DOHH2 (cell line): ENCODE data around the gene KIAA1671.

Experiments used
- H3F3A ChIP-seq: fragments of 200-600 bp; sonication (generic), shearing (Covaris generic); 2 replicates; pipeline ENCODE4 v1.6.0; 2016; ENCODE audit warnings: antibody characterized with exemption, mild to moderate bottlenecking; ENCODE audit not compliant: control insufficient read depth, insufficient read depth
- H3K27ac ChIP-seq: fragments of 200-600 bp; sonication (generic); 2 replicates; pipeline ENCODE4 v1.5.1; 2014; ENCODE audit warnings: low read depth, mild to moderate bottlenecking, low read length, moderate library complexity
- H3K27me3 ChIP-seq: fragments of 200-600 bp; sonication (generic); 2 replicates; pipeline ENCODE4 v1.6.1; 2014; ENCODE audit warnings: mild to moderate bottlenecking, low read length, mixed read lengths; ENCODE audit not compliant: control insufficient read depth
- H3K36me3 ChIP-seq: fragments of 200-600 bp; sonication (generic); 2 replicates; pipeline ENCODE4 v1.6.1; 2014; ENCODE audit warnings: mild to moderate bottlenecking, low read length, moderate library complexity, mixed read lengths; ENCODE audit not compliant: control insufficient read depth
- H3K4me1 ChIP-seq: fragments of 200-600 bp; sonication (generic); 2 replicates; pipeline ENCODE4 v1.6.1; 2014; ENCODE audit warnings: mild to moderate bottlenecking, low read length, mixed read lengths; ENCODE audit not compliant: control insufficient read depth
- H3K4me2 ChIP-seq: fragments of 200-600 bp; sonication (generic); 2 replicates; pipeline ENCODE4 v1.6.0; 2014; ENCODE audit warnings: mild to moderate bottlenecking, low read length, moderate library complexity
- H3K4me3 ChIP-seq: fragments of 200-600 bp; sonication (generic); 2 replicates; pipeline ENCODE4 v1.5.1; 2014; ENCODE audit warnings: mild to moderate bottlenecking, low read length, mixed read lengths
- H3K79me2 ChIP-seq: fragments of 200-600 bp; sonication (generic); 2 replicates; pipeline ENCODE4 v1.6.1; 2014; ENCODE audit warnings: mild to moderate bottlenecking, low read length, mixed read lengths; ENCODE audit not compliant: control insufficient read depth
- H3K9me2 ChIP-seq: fragments of 200-600 bp; sonication (generic); replicated peaks from 2 replicates; pipeline ENCODE4 v1.6.1; 2014; ENCODE audit warnings: mild to moderate bottlenecking, low read length, mixed read lengths; ENCODE audit not compliant: control insufficient read depth
- H3K9me3 ChIP-seq: fragments of 200-600 bp; sonication (generic); 2 replicates; pipeline ENCODE4 v1.6.1; 2014; ENCODE audit warnings: antibody characterized with exemption, low read length, mixed read lengths; ENCODE audit not compliant: control insufficient read depth, insufficient read depth
- H4K20me1 ChIP-seq: fragments of 200-600 bp; sonication (generic); 2 replicates; pipeline ENCODE4 v1.6.0; 2014; ENCODE audit warnings: low read depth, mild to moderate bottlenecking, antibody characterized with exemption, low read length, moderate library complexity; ENCODE audit not compliant: control insufficient read depth, insufficient read depth
- CTCF ChIP-seq: fragments of 200-600 bp; sonication (generic); IDR thresholded peaks from one replicate; pipeline ENCODE4 v1.5.1; 2014; ENCODE audit warnings: antibody characterized with exemption, mild to moderate bottlenecking, low read depth, low read length; ENCODE audit not compliant: poor library complexity, severe bottlenecking
- EZH2phosphoT487 ChIP-seq: fragments of 200-600 bp; sonication (generic); IDR thresholded peaks from 2 replicates; pipeline ENCODE4 v1.6.1; 2017; ENCODE audit warnings: borderline replicate concordance, mild to moderate bottlenecking, antibody characterized with exemption, low read length, moderate library complexity, mixed read lengths

Gene KIAA1671

GRCh38 chr22:25154667-25154999 is 202.1 kb downstream of the KIAA1671 start:
- no peak for TF ChIP-seq CTCF
- TF ChIP-seq EZH2phosphoT487, result no peak
- Histone ChIP-seq H3K4me3 (no peak overlapping the region), H3K9me3 (no peaks in the 10 kb centered on the region), H3K4me1 (no peaks in the 10 kb centered on the region), H3K79me2 (no peaks in the 10 kb centered on the region), H3K4me2 (no peak overlapping the region), H3F3A (no peaks in the 10 kb centered on the region), H3K9me2 (no peaks in the 10 kb centered on the region), H3K36me3 (no peaks in the 10 kb centered on the region), H3K27ac (no peak overlapping the region), H3K27me3 (no peaks in the 10 kb centered on the region), H4K20me1 (no peaks in the 10 kb centered on the region)

- Histone ChIP-seq H3K27ac (no peak overlapping the region), H3K27me3 (no peaks in the 10 kb centered on the region), H3K4me1 (no peaks in the 10 kb centered on the region), H4K20me1 (no peaks in the 10 kb centered on the region), H3K79me2 (no peaks in the 10 kb centered on the region), H3K4me2 (no peak overlapping the region), H3K36me3 (no peaks in the 10 kb centered on the region), H3K9me3 (no peaks in the 10 kb centered on the region), H3F3A (no peaks in the 10 kb centered on the region), H3K9me2 (no peaks in the 10 kb centered on the region), H3K4me3 (no peak overlapping the region)
- TF ChIP-seq EZH2phosphoT487 (no peak), CTCF (no peak)
These were observed 204.2 kb downstream of the KIAA1671 start for GRCh38 chr22:25156736-25157135.

- no peak for TF ChIP-seq CTCF
- TF ChIP-seq EZH2phosphoT487, result no peak
- Histone ChIP-seq H3K4me2 (no peak overlapping the region), H3K79me2 (no peaks in the 10 kb centered on the region), H3K4me1 (no peaks in the 10 kb centered on the region), H3K9me2 (no peaks in the 10 kb centered on the region), H3K4me3 (no peak overlapping the region), H3K9me3 (no peaks in the 10 kb centered on the region), H3K36me3 (no peaks in the 10 kb centered on the region), H3K27me3 (no peaks in the 10 kb centered on the region), H4K20me1 (no peaks in the 10 kb centered on the region), H3F3A (no peaks in the 10 kb centered on the region), H3K27ac (no peak overlapping the region)
These were observed 206.5 kb downstream of the KIAA1671 start for GRCh38 chr22:25159028-25159427.
